ENCODE data around the gene PSG11.
"Not testable (repeated sequence)": the region's sequence is repeated elsewhere in the genome, so short reads cannot be mapped to it uniquely, and the experiment has no call there.

The PSG11 gene

GRCh38 chr19:42988206-42988605 lies 38.1 kb downstream of the PSG11 start:
- DNase-seq, result not testable (repeated sequence)

- no peak for DNase-seq
Measured at GRCh38 chr19:42985588-42985987, 40.7 kb downstream of the PSG11 start.

GRCh38 chr19:42982111-42982510 lies 44.2 kb downstream of the PSG11 start:
- DNase-seq, result not testable (repeated sequence)

GRCh38 chr19:42971451-42971850 lies 54.8 kb downstream of the PSG11 start:
- DNase-seq, result not testable (repeated sequence)

GRCh38 chr19:42965176-42965575 lies 61.1 kb downstream of the PSG11 start:
- DNase-seq, result no peak

GRCh38 chr19:42961119-42961518 lies 65.2 kb downstream of the PSG11 start:
- DNase-seq, result no peak
